GM12878 (cell line): ENCODE results near the gene LSAMP. TPM values are rescaled to one million over a fixed set of nuclear protein-coding genes. Genes with fewer than 3 reads are reported as not detected.

Experiments used
- ATAC-seq: fragments of 200-7000 bp; cut with Tn5 transposase; 3 replicates; pipeline ENCODE4 v1.9.1; 2020; ENCODE audit warnings: mild to moderate bottlenecking, moderate library complexity
- BruUV-seq: library from RNA; stranded (reverse); fragments of 400-500 nt; replicated peaks from 2 replicates; lab custom pipeline; 2021; lab: Mats Ljungman, UMichigan
- CTCF ChIA-PET: fragments of 300-600 bp; sonication (Branson Sonifier 250); formaldehyde crosslinking; extraction: SDS; loops from one replicate; lab custom pipeline; 2021; ENCODE audit warnings: inconsistent platforms; lab: Yijun Ruan, JAX
- POLR2A ChIA-PET: fragments of 350-600 bp; formaldehyde crosslinking; extraction: SDS; loops from one replicate; lab custom pipeline; 2021; ENCODE audit warnings: inconsistent platforms; lab: Charles Lee
- RAD21 ChIA-PET: fragments of 300-600 bp; sonication (Branson Sonifier 250); formaldehyde crosslinking; loops from one replicate; lab custom pipeline; 2023; ENCODE audit warnings: antibody characterized with exemption; ENCODE audit not compliant: unreplicated experiment; lab: Charles Lee
- SMC1A ChIA-PET: fragments of 300-600 bp; sonication (Branson Sonifier 250); formaldehyde crosslinking; loops from one replicate; lab custom pipeline; 2023; ENCODE audit not compliant: unreplicated experiment, uncharacterized antibody; lab: Charles Lee
- DNase-seq: peaks from one replicate; pipeline ENCODE4 v3.0.0-alpha.2; 2011; ENCODE audit warnings: low read depth, low spot score
- FAIRE-seq: peaks from 3 replicates; lab custom pipeline; 2011; peaks lifted over from hg19 to GRCh38; lab: Jason Lieb, UNC
- H2AFZ ChIP-seq: 2 replicates; pipeline ENCODE4 v1.6.0; 2011; ENCODE audit warnings: low read depth, low read length, control low read depth; ENCODE audit not compliant: control insufficient read depth
- H3K27ac ChIP-seq: 2 replicates; pipeline ENCODE4 v1.5.1; 2011; ENCODE audit warnings: control low read depth; ENCODE audit not compliant: control insufficient read depth, insufficient read depth
- H3K27me3 ChIP-seq, 2 experiments: replicated peaks in 1 of 2; 2 replicates each; pipeline versions ENCODE4 v1.6.0 to v1.6.1; 2011; ENCODE audit warnings: low read length in 1 of 2; ENCODE audit not compliant: control insufficient read depth in 2 of 2, insufficient read depth in 2 of 2
- H3K36me3 ChIP-seq, 2 experiments: 2 replicates each; pipeline ENCODE4 v1.5.1; 2011; ENCODE audit warnings: low read length in 1 of 2; ENCODE audit not compliant: control insufficient read depth in 2 of 2, insufficient read depth in 2 of 2
- H3K4me1 ChIP-seq: 2 replicates; pipeline ENCODE4 v1.6.1; 2011; ENCODE audit warnings: mild to moderate bottlenecking, low read length, moderate library complexity, mixed read lengths; ENCODE audit not compliant: control insufficient read depth, insufficient read depth
- H3K4me2 ChIP-seq: 2 replicates; pipeline ENCODE4 v1.6.0; 2011; ENCODE audit warnings: control low read depth; ENCODE audit not compliant: control insufficient read depth, insufficient read depth
- H3K4me3 ChIP-seq: fragments of 200-600 bp; sonication (generic); 2 replicates; pipeline ENCODE4 v1.5.1; 2016
- H3K79me2 ChIP-seq: 2 replicates; pipeline ENCODE4 v1.6.0; 2011; ENCODE audit warnings: low read length; ENCODE audit not compliant: control insufficient read depth, insufficient read depth
- H3K9ac ChIP-seq: 2 replicates; pipeline ENCODE4 v1.8.0; 2011; ENCODE audit warnings: low read length, control low read depth, mixed read lengths; ENCODE audit not compliant: control insufficient read depth, insufficient read depth
- H3K9me3 ChIP-seq: replicated peaks from 3 replicates; pipeline ENCODE4 v1.5.1; 2011; ENCODE audit warnings: mild to moderate bottlenecking, low read length; ENCODE audit not compliant: control insufficient read depth, insufficient read depth
- H4K20me1 ChIP-seq: 2 replicates; pipeline ENCODE4 v1.6.0; 2011; ENCODE audit not compliant: control insufficient read depth, insufficient read depth
- CREB1 ChIP-seq: IDR thresholded peaks from 2 replicates; pipeline ENCODE4 v1.6.1; 2012; ENCODE audit warnings: low read depth, mild to moderate bottlenecking, inconsistent platforms
- EED ChIP-seq: sonication (generic); IDR thresholded peaks from 2 replicates; pipeline ENCODE4 v1.6.1; 2016; ENCODE audit warnings: antibody characterized with exemption, low read depth
- JUNB ChIP-seq: IDR thresholded peaks from 2 replicates; pipeline ENCODE4 v1.6.1; 2016; ENCODE audit warnings: antibody characterized with exemption, mild to moderate bottlenecking
- LARP7 ChIP-seq: fragments of 450-650 bp; IDR thresholded peaks from 2 replicates; pipeline ENCODE4 v1.6.1; 2017; ENCODE audit warnings: mild to moderate bottlenecking
- NFIC ChIP-seq: IDR thresholded peaks from 2 replicates; pipeline ENCODE4 v1.6.1; 2012; ENCODE audit warnings: low read depth, mild to moderate bottlenecking, inconsistent platforms, low read length, moderate library complexity
- NR2C2 ChIP-seq: IDR thresholded peaks from 2 replicates; pipeline ENCODE4 v1.6.1; 2011; ENCODE audit warnings: borderline replicate concordance, low read depth; ENCODE audit not compliant: control insufficient read depth, insufficient read length
- RAD21 ChIP-seq: IDR thresholded peaks from 2 replicates; pipeline ENCODE4 v1.6.1; 2011; ENCODE audit warnings: mild to moderate bottlenecking, low read depth, low read length, moderate library complexity; ENCODE audit not compliant: insufficient read depth
- RFX5 ChIP-seq: IDR thresholded peaks from 2 replicates; pipeline ENCODE4 v1.6.1; 2011; ENCODE audit warnings: low read depth, low read length, improper control_type of control experiment
- SREBF1 ChIP-seq: IDR thresholded peaks from 2 replicates; pipeline ENCODE4 v1.6.1; 2012; ENCODE audit warnings: mild to moderate bottlenecking, low read length
- STAT1 ChIP-seq: fragments of 450-650 bp; conservative IDR thresholded peaks from 2 replicates; pipeline ENCODE4 v1.6.1; 2014; ENCODE audit warnings: antibody characterized with exemption, mild to moderate bottlenecking
- TAF1 ChIP-seq: IDR thresholded peaks from 2 replicates; pipeline ENCODE4 v1.6.1; 2011; ENCODE audit warnings: mild to moderate bottlenecking, low read depth, low read length, borderline replicate concordance
- in situ Hi-C: fragments of 300-500 bp; cut with MboI; formaldehyde crosslinking; loops from 9 replicates; pipeline ENCODE4 v1.14.3; 2018; ENCODE audit warnings: mixed read lengths
- intact Hi-C: fragments of 100-400 bp; cut with micrococcal nuclease; formaldehyde crosslinking; loops from one replicate; pipeline ENCODE4 v1.14.2; 2022; ENCODE audit not compliant: unreplicated experiment
- polyA plus RNA-seq, 11 experiments: library from polyadenylated mRNA; depleted of rRNA in 4 of 11; unstranded in 6 of 11; stranded (reverse) in 5 of 11; fragments of >200 nt; fragmentation: Nextera tagmentation in 4 of 11; fragmentation: Illumina TruSeq in 1 of 11; extraction: Ambion mirVana in 4 of 11; extraction: Trizol in 1 of 11; gene quantifications; 1 replicate in 1 of 11; 2 replicates in 10 of 11; pipeline versions ENCODE4 v1.2.1 to v1.2.3, GENCODE V29; 2011 to 2016; ENCODE audit warnings: inconsistent platforms in 2 of 11, missing spikeins in 2 of 11, low read depth in 1 of 11
- total RNA-seq, 4 experiments: library from RNA; depleted of rRNA in 3 of 4; stranded (reverse); fragments of >200 nt in 3 of 4; fragmentation: Illumina TruSeq in 1 of 4; extraction: Trizol in 1 of 4; gene quantifications; 2 replicates each; pipeline versions ENCODE4 v1.2.1 to v1.2.3, GENCODE V29; 2013 to 2021
- TF ChIP-seq, protein P1 (sequence below): fragments of 450-650 bp; IDR thresholded peaks from 2 replicates; pipeline ENCODE4 v1.6.1; 2016; ENCODE audit warnings: mild to moderate bottlenecking
- TF ChIP-seq, protein P2 (sequence below): fragments of 450-650 bp; IDR thresholded peaks from 2 replicates; pipeline ENCODE4 v1.6.1; 2016; ENCODE audit warnings: mild to moderate bottlenecking
- TF ChIP-seq, protein P3 (sequence below): IDR thresholded peaks from 2 replicates; pipeline ENCODE4 v1.6.1; 2011; ENCODE audit warnings: borderline replicate concordance, low read depth, mild to moderate bottlenecking, moderate library complexity, low read length; ENCODE audit not compliant: insufficient read depth, poor library complexity, severe bottlenecking

LSAMP gene
- total and polyA plus RNA-seq, 10 of the 15 experiments (the other 5 are each of a cell fraction or from before 2014, with no cell fraction given) = 2.0 to 12.7 (median 6.5) TPM

DNA sequence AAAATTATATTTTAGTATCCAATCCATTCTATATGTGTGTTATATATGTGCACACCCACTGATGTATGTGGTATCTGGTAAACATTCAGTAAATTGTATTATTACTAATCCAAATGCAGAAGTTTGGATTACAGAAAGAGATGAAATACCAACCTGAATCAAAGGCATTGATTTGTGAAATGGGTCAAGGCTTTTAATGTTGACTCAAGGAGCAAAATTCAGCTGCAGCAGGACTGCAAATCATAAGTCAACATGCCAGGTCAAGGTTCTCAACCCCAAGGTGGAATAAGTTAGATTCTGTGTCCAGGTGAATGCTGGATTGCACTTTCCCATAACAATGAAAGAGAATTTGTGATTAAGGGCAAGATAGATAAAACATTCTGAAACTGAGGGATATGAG, 631.3 kb downstream of the LSAMP start:
- intact Hi-C loops = loop anchor here (2.0 to 10.0 kb wide), 3 partner anchors 597 to 979 kb away; no protein-coding TSS in a partner anchor
- DNase-seq (no peak), ATAC-seq (no peak)
- no peaks in the 10 kb centered on the region for H3K9me3 ChIP-seq
- TF ChIP-seq RAD21 (no peak), TAF1 (no peak), RFX5 (no peak), SREBF1 (no peak), EED (no peak), LARP7 (no peak), NFIC (no peak), JUNB (no peak), NR2C2 (no peak), STAT1 (no peak), CREB1 (no peak)
- TF ChIP-seq, protein P1, sequence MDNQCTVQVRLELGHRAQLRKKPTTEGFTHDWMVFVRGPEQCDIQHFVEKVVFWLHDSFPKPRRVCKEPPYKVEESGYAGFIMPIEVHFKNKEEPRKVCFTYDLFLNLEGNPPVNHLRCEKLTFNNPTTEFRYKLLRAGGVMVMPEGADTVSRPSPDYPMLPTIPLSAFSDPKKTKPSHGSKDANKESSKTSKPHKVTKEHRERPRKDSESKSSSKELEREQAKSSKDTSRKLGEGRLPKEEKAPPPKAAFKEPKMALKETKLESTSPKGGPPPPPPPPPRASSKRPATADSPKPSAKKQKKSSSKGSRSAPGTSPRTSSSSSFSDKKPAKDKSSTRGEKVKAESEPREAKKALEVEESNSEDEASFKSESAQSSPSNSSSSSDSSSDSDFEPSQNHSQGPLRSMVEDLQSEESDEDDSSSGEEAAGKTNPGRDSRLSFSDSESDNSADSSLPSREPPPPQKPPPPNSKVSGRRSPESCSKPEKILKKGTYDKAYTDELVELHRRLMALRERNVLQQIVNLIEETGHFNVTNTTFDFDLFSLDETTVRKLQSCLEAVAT = no peak
- TF ChIP-seq, protein P2, sequence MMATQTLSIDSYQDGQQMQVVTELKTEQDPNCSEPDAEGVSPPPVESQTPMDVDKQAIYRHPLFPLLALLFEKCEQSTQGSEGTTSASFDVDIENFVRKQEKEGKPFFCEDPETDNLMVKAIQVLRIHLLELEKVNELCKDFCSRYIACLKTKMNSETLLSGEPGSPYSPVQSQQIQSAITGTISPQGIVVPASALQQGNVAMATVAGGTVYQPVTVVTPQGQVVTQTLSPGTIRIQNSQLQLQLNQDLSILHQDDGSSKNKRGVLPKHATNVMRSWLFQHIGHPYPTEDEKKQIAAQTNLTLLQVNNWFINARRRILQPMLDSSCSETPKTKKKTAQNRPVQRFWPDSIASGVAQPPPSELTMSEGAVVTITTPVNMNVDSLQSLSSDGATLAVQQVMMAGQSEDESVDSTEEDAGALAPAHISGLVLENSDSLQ = no peak
- TF ChIP-seq, protein P3, sequence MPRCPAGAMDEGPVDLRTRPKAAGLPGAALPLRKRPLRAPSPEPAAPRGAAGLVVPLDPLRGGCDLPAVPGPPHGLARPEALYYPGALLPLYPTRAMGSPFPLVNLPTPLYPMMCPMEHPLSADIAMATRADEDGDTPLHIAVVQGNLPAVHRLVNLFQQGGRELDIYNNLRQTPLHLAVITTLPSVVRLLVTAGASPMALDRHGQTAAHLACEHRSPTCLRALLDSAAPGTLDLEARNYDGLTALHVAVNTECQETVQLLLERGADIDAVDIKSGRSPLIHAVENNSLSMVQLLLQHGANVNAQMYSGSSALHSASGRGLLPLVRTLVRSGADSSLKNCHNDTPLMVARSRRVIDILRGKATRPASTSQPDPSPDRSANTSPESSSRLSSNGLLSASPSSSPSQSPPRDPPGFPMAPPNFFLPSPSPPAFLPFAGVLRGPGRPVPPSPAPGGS = no peak
- TF ChIP-seq, all 136 proteins: peak for 0
- RAD21 ChIA-PET = interaction anchor here (0.5 to 1.5 kb wide), 2 partner anchors 122 to 435 kb away, joined by 3 read pairs; no protein-coding TSS in a partner anchor
- no peak overlapping the region for H3K9ac ChIP-seq
- POLR2A ChIA-PET = no interaction called here
- H3K27ac ChIP-seq = no peak overlapping the region
- H3K4me3 ChIP-seq = no peak overlapping the region
- BruUV-seq = no TSS peak
- H2AFZ ChIP-seq = no peak overlapping the region
- in situ Hi-C loops = loop anchor here (25.0 kb wide), 1 partner anchor 977 kb away; no protein-coding TSS in a partner anchor
- no peak overlapping the region for H3K4me2 ChIP-seq
- no peak for FAIRE-seq
- H3K79me2 ChIP-seq = no peaks in the 10 kb centered on the region
- H3K36me3 ChIP-seq = no peaks in the 10 kb centered on the region
- CTCF ChIA-PET = interaction anchor here (1.5 to 3.0 kb wide), 3 partner anchors 11 to 596 kb away, joined by 4 to 23 read pairs (median 17); no protein-coding TSS in a partner anchor
- no peaks in the 10 kb centered on the region for H4K20me1 ChIP-seq
- H3K27me3 ChIP-seq = no peaks in the 10 kb centered on the region; a peak in 1 of 4 replicates
- no peaks in the 10 kb centered on the region for H3K4me1 ChIP-seq
- SMC1A ChIA-PET = interaction anchor here (1.0 to 1.6 kb wide), 2 partner anchors 15 to 645 kb away, joined by 3 read pairs; no protein-coding TSS in a partner anchor
